ENCODE data around the gene ZNF609. TPM values are rescaled to one million over a fixed set of nuclear protein-coding genes. Genes with fewer than 3 reads are reported as not detected.

The ZNF609 gene
- total RNA-seq, 1 experiment from 2014 or later, result 31.0 TPM

Other genes starting within 250 kb of the ZNF609 start
- 21.1 TPM for gene CSNK1G1, start 104.4 kb upstream of the ZNF609 start, total RNA-seq (2021; ENCODE audit: unreplicated experiment)
- 93.5 TPM for gene PCLAF, start 79.1 kb upstream of the ZNF609 start, total RNA-seq (2021; ENCODE audit: unreplicated experiment)
- 18.3 TPM for gene TRIP4, start 72.7 kb upstream of the ZNF609 start, total RNA-seq (2021; ENCODE audit: unreplicated experiment)